ENCODE results near the gene IRF8. TPM values are rescaled to one million over a fixed set of nuclear protein-coding genes. Genes with fewer than 3 reads are reported as not detected.

IRF8 gene
- total RNA-seq, 4 donors from 2014 or later = 1.5 to 3.1 (median 2.8) TPM

GRCh38 chr16:85888405-85889331, 10.3 kb upstream of the IRF8 start:
- H3K27me3 ChIP-seq = peaks cover 10 to 14% (median 10%) of the 10 kb centered on the region in 3 donors
- TF ChIP-seq CTCF (IDR thresholded peaks at IDR 0.05 in 4 of 5, conservative IDR thresholded peaks at IDR 0.05 in 1 of 5) (no peak), POLR2A (IDR thresholded peaks at IDR 0.05) (no peak)
- DNase-seq = no peak
- no peak overlapping the region for H3K4me3 ChIP-seq
- ATAC-seq = no peak
- in situ Hi-C loops (cut with MboI; ENCODE audit: low sequenced_read_pairs in 4 of 4) (no loop called here), intact Hi-C loops (cut with DNase I; ENCODE audit: low total_unique reads) (no loop called here)
- no peaks in the 10 kb centered on the region for H3K9me3 ChIP-seq
- H3K36me3 ChIP-seq = no peaks in the 10 kb centered on the region
- no peak overlapping the region for H3K27ac ChIP-seq
- no peaks in the 10 kb centered on the region for H3K4me1 ChIP-seq

DNA sequence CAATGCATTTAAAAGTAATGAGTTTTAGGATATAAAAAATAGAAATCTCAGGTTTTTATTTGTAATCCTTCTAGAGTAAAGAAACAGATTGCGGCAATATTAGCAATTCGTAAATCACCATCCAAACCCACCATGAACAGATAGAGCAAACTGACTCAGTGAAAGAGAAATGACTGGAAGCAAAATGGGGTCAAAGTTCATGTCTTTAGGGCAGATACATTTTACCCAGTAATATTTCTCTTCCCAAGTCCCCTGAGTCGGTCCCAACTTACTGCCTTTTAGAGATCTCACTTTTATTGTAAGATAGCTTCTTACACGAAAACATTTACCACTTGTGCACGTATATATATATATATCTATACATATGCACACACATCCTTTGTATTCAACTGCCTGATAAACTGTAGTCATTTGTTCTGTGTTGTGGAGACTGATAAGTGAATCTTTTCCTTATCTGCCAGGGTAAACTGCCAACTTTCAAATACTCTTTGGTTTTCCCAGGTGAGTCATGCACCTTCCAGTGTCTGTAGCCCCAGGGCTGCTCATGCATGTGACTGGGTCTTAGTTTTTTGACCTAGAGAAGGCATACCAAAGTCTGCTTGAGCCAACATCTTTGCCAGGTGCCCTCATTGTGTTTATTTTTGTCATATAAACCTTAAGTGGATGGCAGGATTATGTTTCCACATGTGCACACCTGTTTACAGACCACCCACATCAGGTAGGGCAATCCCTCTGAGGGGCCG, 7.8 kb upstream of the IRF8 start:
- H3K36me3 ChIP-seq = no peaks in the 10 kb centered on the region
- no peak overlapping the region for H3K4me3 ChIP-seq
- no peak for TF ChIP-seq CTCF (IDR thresholded peaks at IDR 0.05 in 4 of 5, conservative IDR thresholded peaks at IDR 0.05 in 1 of 5)
- no peaks in the 10 kb centered on the region for H3K9me3 ChIP-seq
- no peak overlapping the region for H3K27ac ChIP-seq
- DNase-seq = no peak
- H3K4me1 ChIP-seq = no peaks in the 10 kb centered on the region
- no peak for ATAC-seq
- in situ Hi-C loops (cut with MboI; ENCODE audit: low sequenced_read_pairs in 4 of 4) (no loop called here), intact Hi-C loops (cut with DNase I; ENCODE audit: low total_unique reads) (no loop called here)
- peaks cover 11 to 16% (median 13%) of the 10 kb centered on the region in 3 donors for H3K27me3 ChIP-seq

- Histone ChIP-seq H3K27ac (no peak overlapping the region), H3K27me3 (peaks cover 10 to 16% (median 14%) of the 10 kb centered on the region in 3 donors), H3K36me3 (no peaks in the 10 kb centered on the region), H3K4me1 (no peaks in the 10 kb centered on the region), H3K4me3 (no peak overlapping the region), H3K9me3 (no peaks in the 10 kb centered on the region)
- no peak for DNase-seq
- TF ChIP-seq POLR2A (IDR thresholded peaks at IDR 0.05) = no peak
- TF ChIP-seq CTCF (IDR thresholded peaks at IDR 0.05 in 4 of 5, conservative IDR thresholded peaks at IDR 0.05 in 1 of 5) = no peak
- intact Hi-C loops (cut with DNase I; ENCODE audit: low total_unique reads) = no loop called here
- no peak for ATAC-seq
- in situ Hi-C loops (cut with MboI; ENCODE audit: low sequenced_read_pairs in 4 of 4) = no loop called here
These were observed 7.2 kb upstream of the IRF8 start for GRCh38 chr16:85891776-85892166.

- Histone ChIP-seq H3K4me1 (no peaks in the 10 kb centered on the region), H3K36me3 (no peaks in the 10 kb centered on the region)
These were observed 6.2 kb upstream of the IRF8 start for GRCh38 chr16:85892760-85893159.

More at GRCh38 chr16:85892760-85893159, 6.2 kb upstream of the IRF8 start:
- in situ Hi-C loops (cut with MboI; ENCODE audit: low sequenced_read_pairs in 4 of 4) = no loop called here
- DNase-seq (no peak), ATAC-seq (no peak)
- H3K27me3 ChIP-seq = peaks cover 14 to 21% (median 20%) of the 10 kb centered on the region in 3 donors
- H3K4me3 ChIP-seq = no peak overlapping the region
- no peak overlapping the region for H3K27ac ChIP-seq
- intact Hi-C loops (cut with DNase I; ENCODE audit: low total_unique reads) = no loop called here
- TF ChIP-seq POLR2A (IDR thresholded peaks at IDR 0.05) (no peak), CTCF (IDR thresholded peaks at IDR 0.05 in 4 of 5, conservative IDR thresholded peaks at IDR 0.05 in 1 of 5) (no peak)
- H3K9me3 ChIP-seq = no peaks in the 10 kb centered on the region

All from gastrocnemius medialis (tissue), 4 donors.